Smooth muscle cell (in vitro differentiated cells): ENCODE results near the gene CIC. TPM values are rescaled to one million over a fixed set of nuclear protein-coding genes. Genes with fewer than 3 reads are reported as not detected.

Experiments used
- DNase-seq: peaks from one replicate; lab custom pipeline; 2025; ENCODE audit not compliant: unreplicated experiment; lab: John Stamatoyannopoulos, UW
- H2AFZ ChIP-seq: fragments of 200-600 bp; sonication (generic); 2 replicates; pipeline ENCODE4 v1.6.0; 2016; ENCODE audit warnings: antibody characterized with exemption, low read depth, mild to moderate bottlenecking
- H3F3A ChIP-seq: fragments of 200-600 bp; sonication (generic); 2 replicates; pipeline ENCODE4 v1.6.0; 2017; ENCODE audit warnings: antibody characterized with exemption, low read depth
- H3K27ac ChIP-seq: fragments of 200-600 bp; sonication (generic); 2 replicates; pipeline ENCODE4 v1.5.1; 2016; ENCODE audit warnings: low read depth, mild to moderate bottlenecking
- H3K27me3 ChIP-seq: fragments of 200-600 bp; sonication (generic); 2 replicates; pipeline ENCODE4 v1.6.1; 2016; ENCODE audit warnings: low read depth, mild to moderate bottlenecking
- H3K36me3 ChIP-seq: fragments of 200-600 bp; sonication (generic); 2 replicates; pipeline ENCODE4 v1.5.1; 2016; ENCODE audit warnings: low read depth
- H3K4me1 ChIP-seq: fragments of 200-600 bp; sonication (generic); 2 replicates; pipeline ENCODE4 v1.5.1; 2016; ENCODE audit warnings: low read depth
- H3K4me2 ChIP-seq: fragments of 200-600 bp; sonication (generic); 2 replicates; pipeline ENCODE4 v1.6.0; 2016; ENCODE audit warnings: mild to moderate bottlenecking
- H3K4me3 ChIP-seq: fragments of 200-600 bp; sonication (generic); 2 replicates; pipeline ENCODE4 v1.5.1; 2016; ENCODE audit warnings: mild to moderate bottlenecking
- H3K79me2 ChIP-seq: fragments of 200-600 bp; sonication (generic); 2 replicates; pipeline ENCODE4 v1.6.0; 2016; ENCODE audit warnings: low read depth, mild to moderate bottlenecking
- H3K9ac ChIP-seq: fragments of 200-600 bp; sonication (generic); 2 replicates; pipeline ENCODE4 v1.6.0; 2016; ENCODE audit warnings: low read depth
- H3K9me3 ChIP-seq: fragments of 200-600 bp; sonication (generic); replicated peaks from 2 replicates; pipeline ENCODE4 v1.5.1; 2016; ENCODE audit warnings: low read depth
- H4K20me1 ChIP-seq: fragments of 200-600 bp; sonication (generic); 2 replicates; pipeline ENCODE4 v1.6.0; 2016; ENCODE audit warnings: low read depth
- WGBS: methylation state at CpG from one replicate; pipeline ENCODE4 v1.1.7; 2016; ENCODE audit warnings: low lambda C conversion rate; 5-methylcytosine and 5-hydroxymethylcytosine counted together
- polyA plus RNA-seq: library from polyadenylated mRNA; unstranded; fragments of >200 nt; fragmentation: Nextera tagmentation; extraction: Ambion mirVana; gene quantifications from 2 replicates; pipeline ENCODE4 v1.2.1, GENCODE V29; 2016
- total RNA-seq: library from RNA; depleted of rRNA; stranded (reverse); fragments of >200 nt; gene quantifications from 2 replicates; pipeline ENCODE4 v1.2.3, GENCODE V29; 2014
- TF ChIP-seq, protein P1 (sequence below): fragments of 200-600 bp; sonication (generic); IDR thresholded peaks from 2 replicates; pipeline ENCODE4 v1.5.1; 2017; ENCODE audit warnings: borderline replicate concordance, mild to moderate bottlenecking, antibody characterized with exemption; ENCODE audit not compliant: insufficient read depth, poor library complexity, severe bottlenecking

CIC gene
- total and polyA plus RNA-seq, 2 experiments from 2014 or later = 12.6 to 18.4 TPM

- Histone ChIP-seq H3F3A (peaks cover 33% of the 10 kb centered on the region), H4K20me1 (peaks cover 36% of the 10 kb centered on the region), H3K27me3 (no peaks in the 10 kb centered on the region), H2AFZ (no peak overlapping the region), H3K9me3 (no peaks in the 10 kb centered on the region), H3K27ac (peak overlapping the region; percentile 38), H3K9ac (no peak overlapping the region), H3K4me2 (peak overlapping the region; percentile 32), H3K4me1 (peaks cover 34% of the 10 kb centered on the region), H3K79me2 (peaks cover 26% of the 10 kb centered on the region), H3K36me3 (no peaks in the 10 kb centered on the region), H3K4me3 (no peak overlapping the region)
- DNase-seq = no peak
- TF ChIP-seq, protein P1, sequence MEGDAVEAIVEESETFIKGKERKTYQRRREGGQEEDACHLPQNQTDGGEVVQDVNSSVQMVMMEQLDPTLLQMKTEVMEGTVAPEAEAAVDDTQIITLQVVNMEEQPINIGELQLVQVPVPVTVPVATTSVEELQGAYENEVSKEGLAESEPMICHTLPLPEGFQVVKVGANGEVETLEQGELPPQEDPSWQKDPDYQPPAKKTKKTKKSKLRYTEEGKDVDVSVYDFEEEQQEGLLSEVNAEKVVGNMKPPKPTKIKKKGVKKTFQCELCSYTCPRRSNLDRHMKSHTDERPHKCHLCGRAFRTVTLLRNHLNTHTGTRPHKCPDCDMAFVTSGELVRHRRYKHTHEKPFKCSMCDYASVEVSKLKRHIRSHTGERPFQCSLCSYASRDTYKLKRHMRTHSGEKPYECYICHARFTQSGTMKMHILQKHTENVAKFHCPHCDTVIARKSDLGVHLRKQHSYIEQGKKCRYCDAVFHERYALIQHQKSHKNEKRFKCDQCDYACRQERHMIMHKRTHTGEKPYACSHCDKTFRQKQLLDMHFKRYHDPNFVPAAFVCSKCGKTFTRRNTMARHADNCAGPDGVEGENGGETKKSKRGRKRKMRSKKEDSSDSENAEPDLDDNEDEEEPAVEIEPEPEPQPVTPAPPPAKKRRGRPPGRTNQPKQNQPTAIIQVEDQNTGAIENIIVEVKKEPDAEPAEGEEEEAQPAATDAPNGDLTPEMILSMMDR = no peak
- WGBS = 48% methylated on average over 10 of the region's 10 CpGs
Observed at GRCh38 chr19:42277821-42278451, 8.9 kb downstream of the CIC start.

DNA sequence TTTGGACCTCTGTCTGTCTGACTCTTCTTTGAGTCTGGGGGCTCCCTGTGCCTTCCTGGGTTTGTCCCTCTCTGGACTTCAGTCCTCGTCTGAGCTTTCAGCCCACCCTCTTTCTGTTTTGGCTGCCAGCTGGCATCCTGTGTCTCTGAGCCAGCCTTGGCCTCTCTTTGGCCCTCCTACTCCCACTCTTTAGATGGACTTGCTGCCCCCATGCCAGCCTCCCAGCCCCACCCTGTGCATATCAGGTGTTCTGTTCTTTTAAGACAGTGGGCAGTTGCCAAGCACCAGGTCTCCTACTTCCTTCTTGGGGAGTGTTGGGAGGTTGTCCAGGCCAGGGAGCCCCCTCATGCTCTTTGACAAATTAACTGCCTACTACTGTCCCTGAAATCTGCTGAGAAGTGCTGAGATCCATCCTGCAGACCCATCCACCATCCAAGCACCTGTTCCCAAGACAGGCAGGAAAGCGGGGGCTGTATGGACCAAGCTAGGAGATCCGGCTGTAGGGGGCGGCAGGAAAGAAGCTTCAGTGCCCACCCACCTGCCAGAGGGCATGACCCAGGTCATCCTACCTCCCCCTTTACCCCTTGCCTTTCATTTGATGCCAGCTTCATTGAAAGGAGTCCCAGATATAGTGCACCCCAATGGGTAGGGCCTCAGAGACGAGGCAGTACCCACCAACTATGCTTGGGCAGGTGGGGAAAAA lies 9.6 kb downstream of the CIC start:
- no peak for DNase-seq
- H3K9me3 ChIP-seq = no peaks in the 10 kb centered on the region
- H4K20me1 ChIP-seq = peaks cover 36% of the 10 kb centered on the region
- H3K4me2 ChIP-seq = peak overlapping the region; percentile 95
- peaks cover 38% of the 10 kb centered on the region for H3K4me1 ChIP-seq
- no peaks in the 10 kb centered on the region for H3K27me3 ChIP-seq
- H3K9ac ChIP-seq = no peak overlapping the region
- 89% methylated on average over 5 of the region's 5 CpGs for WGBS
- H2AFZ ChIP-seq = no peak overlapping the region
- no peaks in the 10 kb centered on the region for H3K36me3 ChIP-seq
- peak overlapping the region; percentile 97 for H3K27ac ChIP-seq
- TF ChIP-seq, protein P1 = no peak
- H3F3A ChIP-seq = peaks cover 36% of the 10 kb centered on the region
- peaks cover 25% of the 10 kb centered on the region for H3K79me2 ChIP-seq
- no peak overlapping the region for H3K4me3 ChIP-seq

DNA sequence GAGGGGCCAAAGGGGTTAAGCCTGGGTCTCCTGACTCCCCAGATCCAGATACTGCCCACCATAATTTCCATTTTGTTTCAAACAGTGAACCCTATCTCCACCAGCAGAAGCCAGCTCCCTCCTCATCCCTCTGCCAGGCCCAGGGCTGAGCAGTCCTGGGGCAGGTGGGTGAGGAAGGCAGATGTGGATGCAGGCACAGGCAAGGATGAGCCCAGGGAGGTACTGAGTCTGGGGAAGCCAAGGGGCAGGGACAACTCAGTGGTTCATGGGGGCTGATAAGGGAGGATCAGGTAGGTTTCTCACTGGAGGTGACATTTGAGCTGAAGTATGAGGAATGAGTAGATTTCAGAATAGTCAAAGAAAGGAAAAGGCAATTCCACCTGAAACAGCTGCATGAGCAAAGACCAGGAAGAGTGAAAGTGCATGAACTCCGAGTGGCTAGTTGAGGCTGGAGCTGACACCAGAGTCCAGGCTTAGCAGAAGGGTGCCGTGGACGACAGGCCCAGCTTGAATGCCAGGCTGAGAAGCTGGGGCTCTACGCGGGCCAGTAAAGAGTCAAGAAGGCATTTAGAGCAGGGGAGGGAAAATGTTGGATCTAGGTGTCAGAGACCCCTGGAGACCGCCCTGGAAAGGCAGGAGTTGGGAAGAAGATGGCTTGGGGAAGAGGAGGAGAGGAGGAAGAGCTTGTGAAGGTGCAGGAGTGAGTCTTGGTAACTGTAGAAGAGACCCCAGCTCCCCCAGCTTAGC lies 10.3 kb downstream of the CIC start:
- Histone ChIP-seq H3F3A (peaks cover 36% of the 10 kb centered on the region), H3K4me1 (peaks cover 38% of the 10 kb centered on the region), H3K4me2 (peak overlapping the region; percentile 95), H3K9me3 (no peaks in the 10 kb centered on the region), H3K36me3 (no peaks in the 10 kb centered on the region), H3K79me2 (peaks cover 20% of the 10 kb centered on the region), H3K27ac (peak overlapping the region; percentile 97), H3K4me3 (peak overlapping the region; percentile 94), H4K20me1 (peaks cover 36% of the 10 kb centered on the region), H3K9ac (peak overlapping the region; percentile 86), H2AFZ (no peak overlapping the region), H3K27me3 (no peaks in the 10 kb centered on the region)
- DNase-seq = no peak
- TF ChIP-seq, protein P1 = no peak
- 22% methylated on average over 6 of the region's 6 CpGs for WGBS
